Activated T-cell treated with anti-CD3 and anti-CD28 coated beads for 4 hours (primary cell): ENCODE results near the gene ELOF1.

ENCODE experiments used
- DNase-seq: peaks from one replicate; pipeline ENCODE4 v3.0.0-alpha.2; 2020

The ELOF1 gene

DNA sequence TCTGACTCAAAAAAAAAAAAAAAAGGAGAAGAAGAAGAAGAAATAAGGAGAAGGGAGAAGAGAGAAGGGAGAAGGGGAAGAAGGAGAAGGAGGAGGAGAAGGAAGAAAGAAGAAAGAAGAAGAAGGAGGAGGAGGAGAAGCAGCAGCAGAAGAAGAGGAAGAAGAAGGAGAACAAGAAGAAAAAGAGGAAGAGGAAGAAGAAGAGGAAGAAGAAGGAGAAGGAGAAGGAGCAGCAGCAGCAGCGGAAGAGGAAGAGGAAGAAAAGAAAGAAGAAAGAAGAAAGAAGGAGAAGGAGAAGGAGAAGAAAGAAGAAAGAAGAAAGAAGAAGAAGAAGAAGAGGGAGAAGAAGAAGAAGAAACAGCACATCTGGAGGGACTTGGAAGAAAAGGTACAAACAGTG lies 24.5 kb downstream of the ELOF1 start:
- DNase-seq, result no peak

DNA sequence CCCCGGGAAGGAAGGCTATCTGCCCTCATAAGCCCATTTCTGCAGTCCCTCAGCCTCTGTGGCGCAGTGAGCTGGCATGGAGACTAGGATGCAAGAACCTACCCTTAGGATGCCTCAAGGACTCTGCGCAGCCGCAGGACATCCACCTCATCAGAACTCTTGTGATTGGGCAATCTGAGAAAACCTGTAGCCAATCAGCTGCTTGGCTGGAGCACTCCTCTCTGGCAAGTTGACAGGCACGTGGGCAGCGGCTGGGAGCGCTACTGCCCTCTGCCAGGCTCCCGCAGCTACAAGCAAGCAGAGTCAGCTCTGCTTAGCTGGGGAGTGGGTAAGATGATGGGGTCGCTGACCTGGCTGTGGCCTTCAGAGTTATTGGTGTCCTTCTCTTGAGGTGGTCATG lies 28.6 kb downstream of the ELOF1 start:
- no peak for DNase-seq

DNA sequence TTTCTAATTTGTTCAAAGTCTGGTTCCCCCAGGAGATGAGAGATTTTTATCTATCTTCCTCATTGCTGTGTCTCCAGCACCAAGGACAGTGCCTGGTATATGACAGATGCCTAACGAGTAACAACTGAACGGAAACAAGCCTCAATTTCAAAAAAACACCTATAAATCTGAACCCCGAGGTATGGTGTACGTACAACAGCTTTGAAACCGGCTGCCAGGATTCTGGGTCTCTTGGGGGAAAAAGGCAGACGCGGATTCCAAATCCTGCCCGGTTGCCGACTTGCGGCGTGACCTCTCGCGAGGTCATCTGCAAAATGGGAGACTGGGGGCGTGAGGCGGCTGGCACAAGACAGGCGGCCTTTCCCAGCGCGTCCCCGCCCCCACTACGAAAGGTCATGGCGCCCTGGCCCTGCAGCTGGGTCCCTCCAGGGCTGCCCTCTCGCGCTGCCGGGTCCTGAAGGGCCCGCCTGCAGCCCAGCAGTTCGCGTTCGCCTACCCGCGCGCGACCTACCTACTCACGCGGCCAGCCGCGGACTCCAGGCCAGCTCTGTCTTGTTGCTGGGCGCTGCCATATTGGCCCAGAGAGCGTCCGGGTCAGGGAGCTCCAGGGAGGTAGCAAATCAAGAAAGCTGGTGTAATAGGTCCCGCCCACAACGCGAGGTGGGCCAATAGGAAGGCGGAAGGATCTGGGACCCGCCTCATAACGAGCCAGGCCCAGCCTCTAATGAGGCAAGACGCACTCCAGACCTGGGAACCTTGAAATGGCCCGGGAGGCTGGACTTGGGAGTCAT lies 30.3 kb downstream of the ELOF1 start, which contains the start of gene ECSIT:
Gene ECSIT, minus strand, starts transcription at position 584 of the 791 bp plus-strand sequence. CDS start 9,964 bp downstream, outside the sequence.
- DNase-seq, result peak; percentile 88

DNA sequence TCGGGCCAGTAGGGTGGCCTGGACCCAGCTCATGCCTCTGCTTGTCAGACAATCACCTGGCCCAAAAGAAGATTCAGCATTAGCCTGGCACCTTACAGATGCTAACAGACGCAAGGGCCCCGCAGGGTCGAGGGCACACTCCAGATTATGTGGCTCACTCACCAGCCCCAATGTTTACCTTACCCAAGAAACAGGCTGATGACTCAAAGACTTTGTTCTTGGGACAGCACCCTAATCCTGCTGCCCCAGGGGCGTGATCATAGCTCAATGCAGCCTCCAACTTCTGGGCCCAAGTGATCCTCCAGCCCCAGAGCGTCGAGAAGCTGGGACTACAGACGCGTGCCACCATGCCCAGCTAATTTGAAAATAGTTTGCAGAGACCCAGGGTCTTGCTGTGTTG lies 39.9 kb downstream of the ELOF1 start:
- DNase-seq, result no peak

DNA sequence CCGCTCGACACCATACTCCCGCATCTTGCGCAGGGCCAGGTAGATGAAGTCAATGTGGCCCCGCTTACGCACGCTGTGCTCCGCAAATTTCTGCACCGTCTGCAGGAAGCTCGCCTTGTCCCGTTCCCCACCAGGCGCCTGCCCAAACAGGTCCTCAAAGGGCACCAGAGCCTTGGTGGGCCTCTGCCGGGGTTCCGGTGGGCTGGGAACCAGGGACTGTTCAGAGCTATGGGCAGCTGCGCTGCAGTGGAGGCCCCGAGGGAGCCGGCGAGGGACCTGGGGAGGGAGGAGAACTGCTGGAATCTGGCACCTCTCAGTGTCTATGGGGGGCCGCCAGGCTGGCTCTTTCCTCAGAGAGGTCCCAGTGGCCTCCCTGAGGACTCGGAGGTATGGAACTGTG lies 45.1 kb downstream of the ELOF1 start:
- DNase-seq, result no peak

DNA sequence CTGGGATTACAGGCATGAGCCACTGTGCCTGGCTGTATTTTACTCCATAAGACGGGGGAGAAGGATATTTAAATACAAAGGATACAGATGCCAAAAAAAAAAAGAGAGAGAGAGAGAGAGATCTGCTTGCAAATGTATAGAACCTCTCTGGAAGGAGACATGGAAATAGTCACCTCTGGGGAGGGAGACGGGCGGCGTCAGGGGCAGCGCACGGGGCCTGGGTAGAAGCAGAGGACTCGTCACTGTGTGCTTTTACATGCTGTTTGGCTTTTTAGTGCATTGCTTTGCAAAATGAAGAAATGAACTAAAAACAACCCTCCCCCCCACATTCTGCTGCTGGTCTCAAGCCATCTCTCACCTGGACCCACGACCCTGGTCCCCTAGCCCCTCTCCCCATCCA lies 48.6 kb downstream of the ELOF1 start:
- DNase-seq, result no peak

DNA sequence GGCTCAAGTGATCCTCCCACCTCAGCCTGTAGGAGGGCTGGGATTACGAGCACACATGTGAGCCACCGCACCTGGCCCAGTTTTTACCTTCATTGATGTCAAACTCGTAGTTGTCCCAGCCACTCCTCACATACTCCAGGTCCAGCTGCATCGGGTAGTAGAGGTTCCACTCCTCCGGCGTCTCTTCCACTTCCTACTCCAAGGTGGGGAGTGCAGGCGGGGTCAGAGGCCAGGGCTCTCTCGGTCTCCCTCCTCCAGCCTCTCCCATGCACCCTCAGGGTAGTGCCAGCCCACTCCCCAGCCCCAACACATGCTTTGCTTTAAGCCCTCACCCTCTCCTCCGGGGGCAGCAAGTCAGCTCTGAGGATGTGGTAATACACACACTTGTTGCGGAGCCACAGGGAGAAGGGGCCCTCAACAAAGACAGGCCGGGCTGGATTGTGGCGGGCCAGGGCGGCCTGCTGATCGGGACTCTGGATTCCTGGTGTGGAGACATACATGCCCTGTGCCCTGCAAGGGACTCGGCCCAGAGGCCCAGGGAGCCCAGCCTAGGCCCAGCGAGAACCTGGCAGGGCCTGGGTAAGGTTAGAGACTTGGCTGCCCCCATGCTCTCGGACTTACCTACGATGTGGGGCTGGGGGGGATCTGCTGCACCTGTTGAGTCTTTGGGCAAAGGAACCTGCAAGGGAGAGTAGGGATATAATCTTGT lies 51.5 kb downstream of the ELOF1 start:
- no peak for DNase-seq

DNA sequence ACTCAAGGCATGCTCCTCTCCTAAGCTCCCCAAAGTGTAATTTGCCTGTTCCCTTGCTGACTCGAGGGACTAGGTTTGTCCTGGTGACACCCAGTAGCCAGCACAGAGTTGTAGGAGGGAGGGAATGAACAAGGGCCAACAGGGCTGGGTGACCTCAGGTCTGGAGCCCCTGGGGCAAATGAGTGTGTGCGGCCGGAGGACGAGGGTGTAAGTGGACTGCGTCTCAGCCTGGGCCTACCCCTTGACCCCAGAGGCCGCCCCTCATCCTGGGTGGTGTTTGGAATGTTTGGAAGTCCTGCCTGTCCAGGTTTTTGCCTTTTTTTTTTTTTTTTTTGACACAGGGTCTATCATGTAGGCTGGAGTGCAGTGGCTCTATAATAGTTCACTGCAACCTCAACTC lies 52.1 kb downstream of the ELOF1 start:
- DNase-seq, result no peak

DNA sequence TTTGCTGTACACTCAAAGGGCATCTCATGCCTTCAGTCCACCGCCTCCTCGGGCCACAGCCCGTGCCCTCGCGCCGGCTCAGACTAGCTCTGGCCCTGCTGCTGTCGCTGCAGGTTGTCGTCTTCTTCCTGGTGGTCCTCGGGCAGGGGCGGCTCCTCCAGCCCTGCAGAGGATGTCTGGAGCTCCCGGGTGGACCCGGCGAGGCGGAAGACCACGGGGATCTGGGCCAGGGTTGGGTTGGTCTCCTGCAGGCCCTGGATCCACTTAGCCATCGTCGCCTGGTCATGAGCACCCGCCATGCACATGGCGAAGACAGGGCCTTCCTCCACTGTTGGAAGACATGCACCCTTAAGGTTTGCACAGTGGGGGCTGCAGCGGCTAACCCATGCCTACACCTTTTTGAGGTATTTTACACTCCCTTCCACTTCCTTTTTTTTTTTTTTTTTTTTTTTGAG lies 52.9 kb downstream of the ELOF1 start:
- no peak for DNase-seq

DNA sequence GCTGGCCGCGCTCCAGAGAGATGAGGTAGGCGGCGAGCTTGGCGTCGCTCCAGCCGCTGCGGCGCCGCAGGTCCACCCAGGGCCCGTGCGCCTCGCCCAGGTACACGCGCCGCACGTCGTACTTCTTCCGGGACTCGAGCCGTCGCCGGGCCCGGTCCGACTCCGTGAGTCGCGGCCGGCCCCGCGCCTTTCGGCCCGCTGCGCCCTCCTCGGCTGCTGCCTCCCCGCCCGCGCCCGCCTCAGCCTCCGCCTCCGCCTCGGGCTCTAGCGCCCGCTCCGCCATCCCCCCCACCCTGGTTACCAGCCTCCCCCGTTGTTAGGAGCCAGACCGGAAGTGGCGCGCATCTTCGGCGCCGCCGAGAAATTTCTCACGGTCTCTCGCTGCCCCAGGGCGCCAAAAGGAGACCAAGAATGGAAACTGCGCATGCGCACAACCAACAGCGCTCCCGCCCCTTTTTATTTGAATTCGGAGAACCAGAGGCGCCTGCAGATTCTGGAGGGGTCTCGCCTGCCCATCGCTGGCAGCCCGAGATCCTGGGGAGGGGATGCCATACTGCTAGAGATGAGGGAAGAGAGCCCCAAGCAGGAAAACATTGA lies 53.4 kb downstream of the ELOF1 start, which contains the start of gene ZNF653:
Gene ZNF653, minus strand, starts transcription at position 336 of the 597 bp plus-strand sequence. Its CDS starts 53 bp downstream, at position 283.
- DNase-seq, result peak; percentile 94

DNA sequence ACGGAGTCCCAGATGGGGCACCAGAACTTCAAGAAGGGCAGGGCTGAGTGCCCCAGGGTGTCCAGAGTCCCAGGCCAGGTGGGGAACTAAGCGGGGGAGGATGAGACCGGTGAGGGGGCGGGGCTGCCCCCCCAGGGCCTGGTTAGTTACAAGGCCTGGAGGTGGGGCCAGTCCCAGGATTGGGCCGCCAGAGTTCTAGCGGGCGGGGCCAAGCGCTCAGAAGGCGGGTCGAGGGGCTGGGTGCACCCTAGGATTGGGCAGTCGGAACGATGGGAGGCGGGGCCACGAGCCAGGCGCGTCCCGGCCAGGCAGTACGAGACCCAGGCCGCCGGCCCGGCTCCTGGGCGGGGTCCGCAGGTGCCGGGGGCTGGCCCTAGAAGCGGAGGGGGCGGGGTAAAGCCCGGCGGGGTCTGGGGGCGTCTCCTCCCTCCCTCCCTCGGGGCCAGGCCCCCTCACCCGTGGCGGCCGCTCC lies 54.0 kb downstream of the ELOF1 start:
- peak; percentile 93 for DNase-seq

DNA sequence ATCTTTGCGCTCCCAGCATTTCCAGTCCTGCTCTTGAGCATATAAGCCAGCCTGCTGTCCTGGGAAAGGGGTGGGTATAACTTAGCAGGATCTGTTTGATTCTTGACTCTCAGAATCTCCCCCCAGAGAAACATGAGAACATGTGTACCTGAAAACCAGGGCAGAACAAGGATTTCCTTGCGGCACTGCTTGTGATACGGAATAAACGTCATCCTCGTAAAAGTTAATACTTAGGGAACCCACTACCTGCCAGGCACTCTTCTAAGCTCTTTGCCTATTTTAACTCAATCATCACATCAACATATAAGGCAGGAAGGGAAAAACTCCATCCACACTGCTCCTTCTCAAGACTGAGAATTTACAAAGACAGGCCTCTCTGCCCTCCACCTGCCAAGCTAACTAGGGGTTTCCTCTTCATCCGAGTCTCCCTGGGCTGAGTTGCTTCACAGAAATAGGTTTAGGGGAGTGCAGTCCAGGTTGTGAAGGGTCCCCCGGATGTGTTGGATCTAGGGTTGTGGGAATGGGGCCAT lies 54.5 kb downstream of the ELOF1 start:
- no peak for DNase-seq
